IMR-90 (cell line): ENCODE data around the gene SLC25A33. TPM values are rescaled to one million over a fixed set of nuclear protein-coding genes. Genes with fewer than 3 reads are reported as not detected.
"Not testable (repeated sequence)": the region's sequence is repeated elsewhere in the genome, so short reads cannot be mapped to it uniquely, and the experiment has no call there.

Experiments
- ATAC-seq: fragments of 200-7000 bp; cut with Tn5 transposase; 2 replicates; pipeline ENCODE4 v1.9.1; 2020; ENCODE audit warnings: low read depth, mild to moderate bottlenecking, moderate library complexity
- BruUV-seq: library from RNA; stranded (reverse); fragments of 400-500 nt; replicated peaks from 2 replicates; lab custom pipeline; 2021; lab: Mats Ljungman, UMichigan
- CTCF ChIA-PET: fragments of 300-600 bp; formaldehyde crosslinking; extraction: SDS; loops from one replicate; lab custom pipeline; 2021; ENCODE audit warnings: antibody characterized with exemption; lab: Yijun Ruan, JAX
- POLR2A ChIA-PET: fragments of 300-600 bp; sonication (Branson Sonifier 250); formaldehyde crosslinking; loops from one replicate; lab custom pipeline; 2022; ENCODE audit warnings: antibody characterized with exemption; ENCODE audit not compliant: unreplicated experiment; lab: Charles Lee
- DNase-seq: peaks from one replicate; pipeline ENCODE4 v3.0.0; 2013
- H2AFZ ChIP-seq: replicated peaks from 2 replicates; pipeline ENCODE3; 2013; ENCODE audit warnings: low read length, mild to moderate bottlenecking; ENCODE audit not compliant: poor library complexity
- H2AK5ac ChIP-seq: 2 replicates; pipeline ENCODE4 v1.6.1; 2013; ENCODE audit warnings: low read depth, low read length, inconsistent platforms
- H2AK9ac ChIP-seq: replicated peaks from 2 replicates; pipeline ENCODE3; 2013; ENCODE audit warnings: mild to moderate bottlenecking, low read depth, low read length, moderate library complexity; ENCODE audit not compliant: poor library complexity
- H2BK120ac ChIP-seq: 2 replicates; pipeline ENCODE4 v1.6.1; 2013; ENCODE audit warnings: low read depth, low read length, inconsistent platforms
- H2BK15ac ChIP-seq: 3 replicates; pipeline ENCODE4 v1.6.1; 2013; ENCODE audit warnings: low read depth, low read length, inconsistent platforms
- H2BK20ac ChIP-seq: 2 replicates; pipeline ENCODE4 v1.6.1; 2013; ENCODE audit warnings: low read depth, mild to moderate bottlenecking, inconsistent platforms, low read length, moderate library complexity
- H2BK5ac ChIP-seq: 2 replicates; pipeline ENCODE4 v1.6.1; 2013; ENCODE audit warnings: mild to moderate bottlenecking, low read depth, low read length, inconsistent platforms; ENCODE audit not compliant: poor library complexity, severe bottlenecking
- H3K14ac ChIP-seq: replicated peaks from 2 replicates; pipeline ENCODE4 v1.6.1; 2013; ENCODE audit warnings: low read depth, low read length, inconsistent platforms
- H3K18ac ChIP-seq: 2 replicates; pipeline ENCODE4 v1.6.1; 2013; ENCODE audit warnings: low read depth, low read length, control low read depth
- H3K23ac ChIP-seq: 2 replicates; pipeline ENCODE4 v1.6.1; 2013; ENCODE audit warnings: low read depth, low read length, inconsistent platforms
- H3K27ac ChIP-seq: 2 replicates; pipeline ENCODE4 v1.5.1; 2013; ENCODE audit warnings: mild to moderate bottlenecking, control low read depth, low read length; ENCODE audit not compliant: insufficient read depth
- H3K27me3 ChIP-seq: 2 replicates; pipeline ENCODE4 v1.6.1; 2013; ENCODE audit warnings: low read length; ENCODE audit not compliant: control insufficient read depth, insufficient read depth
- H3K36me3 ChIP-seq: 2 replicates; pipeline ENCODE4 v1.6.1; 2013; ENCODE audit warnings: low read length, mixed read lengths; ENCODE audit not compliant: control insufficient read depth, insufficient read depth
- H3K4ac ChIP-seq: 2 replicates; pipeline ENCODE4 v1.6.1; 2013; ENCODE audit warnings: low read depth, low read length, inconsistent platforms
- H3K4me1 ChIP-seq: 2 replicates; pipeline ENCODE4 v1.6.1; 2013; ENCODE audit warnings: low read length, mixed read lengths; ENCODE audit not compliant: control insufficient read depth, insufficient read depth
- H3K4me2 ChIP-seq: 2 replicates; pipeline ENCODE4 v1.6.1; 2013; ENCODE audit warnings: low read depth, mild to moderate bottlenecking, control low read depth, low read length, moderate library complexity
- H3K4me3 ChIP-seq: 2 replicates; pipeline ENCODE4 v1.5.1; 2013; ENCODE audit warnings: low read depth, mild to moderate bottlenecking, control low read depth, low read length, moderate library complexity; ENCODE audit not compliant: insufficient read depth
- H3K56ac ChIP-seq: 2 replicates; pipeline ENCODE4 v1.6.1; 2013; ENCODE audit warnings: low read length, inconsistent platforms; ENCODE audit not compliant: insufficient read depth; ENCODE audit errors: extremely low read depth
- H3K79me1 ChIP-seq, 2 experiments: 2 replicates each; pipeline ENCODE4 v1.6.1; 2013; ENCODE audit warnings: low read length in 2 of 2, inconsistent platforms in 1 of 2, low read depth in 1 of 2
- H3K9ac ChIP-seq: 2 replicates; pipeline ENCODE4 v1.6.1; 2013; ENCODE audit warnings: low read depth, low read length, control low read depth
- H3K9me1 ChIP-seq: 2 replicates; pipeline ENCODE4 v1.6.1; 2013; ENCODE audit warnings: low read length, inconsistent platforms; ENCODE audit not compliant: insufficient read depth
- H3K9me3 ChIP-seq: 2 replicates; pipeline ENCODE4 v1.6.1; 2013; ENCODE audit warnings: low read length; ENCODE audit not compliant: control insufficient read depth, insufficient read depth
- H4K20me1 ChIP-seq: 2 replicates; pipeline ENCODE4 v1.6.1; 2013; ENCODE audit warnings: low read length, inconsistent platforms; ENCODE audit not compliant: insufficient read depth
- H4K5ac ChIP-seq: 2 replicates; pipeline ENCODE4 v1.6.1; 2013; ENCODE audit warnings: mild to moderate bottlenecking, low read depth, low read length, control low read depth
- H4K8ac ChIP-seq, 2 experiments: 2 replicates each; pipeline ENCODE4 v1.6.1; 2013; ENCODE audit warnings: low read depth in 2 of 2, low read length in 2 of 2, control low read depth in 1 of 2, inconsistent platforms in 1 of 2
- H4K91ac ChIP-seq: 2 replicates; pipeline ENCODE4 v1.6.1; 2013; ENCODE audit warnings: low read depth, low read length, inconsistent platforms; ENCODE audit not compliant: insufficient read depth
- WGBS, 2 experiments: methylation state at CpG; one replicate each; pipeline versions ENCODE4 v1.1.5 to v1.1.7; 2013; ENCODE audit warnings: missing lambda C conversion rate in 2 of 2; ENCODE audit not compliant: insufficient read length in 1 of 2; ENCODE audit errors: extremely low coverage in 2 of 2; 5-methylcytosine and 5-hydroxymethylcytosine counted together
- dilution Hi-C: fragments of 300-500 bp; cut with HindIII; formaldehyde crosslinking; loops from one replicate; pipeline ENCODE4 v1.14.3; 2018; ENCODE audit warnings: low sequenced_read_pairs; ENCODE audit not compliant: unreplicated experiment
- in situ Hi-C: fragments of 300-500 bp; cut with MboI; formaldehyde crosslinking; loops from 3 replicates; pipeline ENCODE4 v1.14.3; 2019; ENCODE audit warnings: low sequenced_read_pairs, inconsistent platforms, mixed read lengths
- intact Hi-C: fragments of 100-400 bp; cut with micrococcal nuclease; formaldehyde crosslinking; loops from 2 replicates; pipeline ENCODE4 v1.10.0; 2022
- polyA plus RNA-seq, 3 experiments: library from polyadenylated mRNA; depleted of rRNA; stranded (reverse); fragments of >200 nt; gene quantifications; 2 replicates each; pipeline ENCODE4 v1.2.3, GENCODE V29; 2012; ENCODE audit warnings: low replicate concordance in 1 of 3
- total RNA-seq: library from RNA; depleted of rRNA; stranded (reverse); fragments of >200 nt; gene quantifications from 2 replicates; pipeline ENCODE4 v1.2.3, GENCODE V29; 2012

SLC25A33 gene
- total and polyA plus RNA-seq, 2 of the 4 experiments (the other 2 are of a cell fraction), result 2.5 to 3.0 TPM

DNA sequence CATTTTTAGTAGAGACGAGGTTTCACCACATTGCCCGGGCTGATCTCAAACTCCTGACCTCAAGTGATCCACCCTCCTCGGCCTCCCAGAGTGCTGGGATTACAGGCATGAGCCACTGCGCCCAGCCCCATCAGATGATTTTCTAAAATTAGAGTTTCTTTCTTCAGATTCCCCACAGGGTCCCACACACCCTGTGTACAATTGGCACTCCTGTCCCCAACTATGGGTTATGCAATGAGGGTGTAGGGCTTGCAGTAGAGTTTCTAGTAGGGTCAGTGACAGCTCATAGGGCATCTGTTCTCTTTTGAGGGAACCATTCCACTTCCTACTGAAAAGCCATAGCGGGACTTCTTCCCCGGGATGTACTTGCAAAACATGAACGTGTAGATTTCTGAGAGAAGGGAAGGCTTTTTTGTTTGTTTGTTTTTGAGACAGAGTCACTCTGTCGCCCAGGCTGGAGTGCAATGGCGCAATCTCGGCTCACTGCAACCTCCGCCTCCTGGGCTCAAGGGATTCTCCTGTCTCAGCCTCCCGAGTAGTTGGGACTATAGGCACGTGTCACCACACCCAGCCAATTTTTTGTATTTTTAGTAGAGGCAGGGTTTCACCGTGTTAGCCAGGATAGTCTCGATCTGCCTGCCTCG lies 31.7 kb downstream of the SLC25A33 start:
- H3K4me1 ChIP-seq, H3K9me1 ChIP-seq, BruUV-seq, H2AK5ac ChIP-seq, H2BK15ac ChIP-seq, H2BK5ac ChIP-seq, H3K4me2 ChIP-seq, H3K4ac ChIP-seq, H3K23ac ChIP-seq, H4K91ac ChIP-seq, intact Hi-C loops, CTCF ChIA-PET, POLR2A ChIA-PET, H3K9me3 ChIP-seq, ATAC-seq, H2BK20ac ChIP-seq, H2BK120ac ChIP-seq, H3K9ac ChIP-seq, H3K79me1 ChIP-seq, H3K4me3 ChIP-seq, H3K36me3 ChIP-seq, H3K27ac ChIP-seq, H4K20me1 ChIP-seq, H4K5ac ChIP-seq, H2AFZ ChIP-seq, H3K27me3 ChIP-seq, dilution Hi-C loops, H3K18ac ChIP-seq, H2AK9ac ChIP-seq, H3K14ac ChIP-seq, H4K8ac ChIP-seq, DNase-seq, H3K56ac ChIP-seq: not testable (repeated sequence)
- 100% methylated on average over 2 of the region's 16 CpGs; no CpG with 5 or more reads in 1 of the 2 experiments for WGBS, 2 experiments
- in situ Hi-C loops, result loop anchor here (10.0 kb wide), 1 partner anchor 296 kb away; no protein-coding TSS in a partner anchor
